HepG2 (cell line): Measurements from ENCODE around the gene PPP1R12C. TPM values are rescaled to one million over a fixed set of nuclear protein-coding genes. Genes with fewer than 3 reads are reported as not detected.

ENCODE experiments used
- DR1 ChIP-seq: sonication (generic); formaldehyde crosslinking; IDR thresholded peaks from 2 replicates; pipeline ENCODE4 v1.8.0; 2021; ENCODE audit warnings: mild to moderate bottlenecking, missing genetic modification reagents, inconsistent platforms
- IRF2 ChIP-seq: IDR thresholded peaks from 2 replicates; pipeline ENCODE4 v1.6.1; 2018; ENCODE audit warnings: missing genetic modification reagents, missing compliant biosample characterization
- NFE2L2 ChIP-seq: fragments of 150-350 bp; IDR thresholded peaks from 2 replicates; pipeline ENCODE4 v1.6.1; 2014; ENCODE audit warnings: low read length
- NR2F1 ChIP-seq, 2 experiments: fragments of 450-650 bp in 1 of 2; formaldehyde crosslinking in 1 of 2; IDR thresholded peaks; 2 replicates each; pipeline versions ENCODE4 v1.5.0 to v1.6.1; 2016 to 2020; ENCODE audit warnings: mild to moderate bottlenecking in 1 of 2, missing compliant biosample characterization in 1 of 2, missing genetic modification reagents in 1 of 2, moderate library complexity in 1 of 2
- RFXANK ChIP-seq: IDR thresholded peaks from 2 replicates; pipeline ENCODE4 v1.6.1; 2016
- SMAD1 ChIP-seq: sonication (generic); formaldehyde crosslinking; IDR thresholded peaks from 2 replicates; pipeline ENCODE4 v1.4.0; 2020; ENCODE audit warnings: missing genetic modification reagents, low read depth, mild to moderate bottlenecking, borderline replicate concordance
- SUZ12 ChIP-seq: fragments of 150-350 bp; IDR thresholded peaks from 2 replicates; pipeline ENCODE4 v1.6.1; 2014; ENCODE audit warnings: low read depth, low read length
- U2AF2 ChIP-seq: fragments of 200-400 bp; formaldehyde crosslinking; IDR thresholded peaks from 2 replicates; pipeline ENCODE4 v1.6.1; 2017; ENCODE audit warnings: low read depth, mild to moderate bottlenecking, low read length
- ZEB1 ChIP-seq: IDR thresholded peaks from 2 replicates; pipeline ENCODE4 v1.6.1; 2012; ENCODE audit warnings: mild to moderate bottlenecking, low read depth, inconsistent platforms; ENCODE audit not compliant: insufficient replicate concordance
- ZMAT3 ChIP-seq: sonication (generic); formaldehyde crosslinking; conservative IDR thresholded peaks from 2 replicates; pipeline ENCODE4 v1.7.0; 2021; ENCODE audit warnings: missing genetic modification reagents
- ZNF10 ChIP-seq: sonication (generic); formaldehyde crosslinking; IDR thresholded peaks from 2 replicates; pipeline ENCODE4 v1.4.0; 2020; ENCODE audit warnings: mild to moderate bottlenecking, low read depth, missing genetic modification reagents, borderline replicate concordance
- ZNF121 ChIP-seq: sonication (generic); formaldehyde crosslinking; IDR thresholded peaks from 2 replicates; pipeline ENCODE4 v1.5.0; 2020; ENCODE audit warnings: mild to moderate bottlenecking, missing genetic modification reagents
- ZNF235 ChIP-seq: sonication (generic); formaldehyde crosslinking; IDR thresholded peaks from 2 replicates; pipeline ENCODE4 v1.8.1; 2023; ENCODE audit warnings: mild to moderate bottlenecking, missing genetic modification reagents, borderline replicate concordance
- ZNF24 ChIP-seq: fragments of 450-650 bp; IDR thresholded peaks from 2 replicates; pipeline ENCODE4 v1.6.1; 2017; ENCODE audit warnings: antibody characterized with exemption, mild to moderate bottlenecking
- ZNF251 ChIP-seq: sonication (generic); formaldehyde crosslinking; IDR thresholded peaks from 2 replicates; pipeline ENCODE4 v1.9.0; 2021; ENCODE audit warnings: mild to moderate bottlenecking, missing genetic modification reagents
- ZNF253 ChIP-seq: sonication (generic); formaldehyde crosslinking; IDR thresholded peaks from 2 replicates; pipeline ENCODE4 v1.8.0; 2022; ENCODE audit warnings: mild to moderate bottlenecking, missing genetic modification reagents, borderline replicate concordance
- ZNF777 ChIP-seq: sonication (generic); formaldehyde crosslinking; IDR thresholded peaks from 2 replicates; pipeline ENCODE4 v1.4.0; 2020; ENCODE audit warnings: missing genetic modification reagents
- ZSCAN22 ChIP-seq: sonication (generic); formaldehyde crosslinking; IDR thresholded peaks from 2 replicates; pipeline ENCODE4 v1.4.0; 2020; ENCODE audit warnings: mild to moderate bottlenecking, missing genetic modification reagents
- polyA plus RNA-seq, 8 experiments: library from polyadenylated mRNA; depleted of rRNA in 3 of 8; stranded (reverse) in 7 of 8; unstranded in 1 of 8; fragments of >200 nt; fragmentation: Illumina TruSeq in 4 of 8; extraction: Trizol in 4 of 8; gene quantifications; 2 replicates each; pipeline versions ENCODE4 v1.2.1 to v1.2.3, GENCODE V29; 2011 to 2016; ENCODE audit warnings: low read depth in 4 of 8, missing spikeins in 1 of 8, mixed read lengths in 1 of 8; ENCODE audit not compliant: insufficient read depth in 1 of 8
- total RNA-seq, 5 experiments: library from RNA; depleted of rRNA; stranded (reverse); fragments of >200 nt; fragmentation: Illumina TruSeq; extraction: Trizol; gene quantifications; 2 replicates each; pipeline ENCODE4 v1.2.3, GENCODE V29; 2016; ENCODE audit warnings: low read depth in 1 of 5
- TF ChIP-seq, protein P1 (sequence below): sonication (generic); formaldehyde crosslinking; IDR thresholded peaks from 2 replicates; pipeline ENCODE4 v1.4.0; 2020; ENCODE audit warnings: mild to moderate bottlenecking, missing genetic modification reagents
- TF ChIP-seq, protein P2 (sequence below): sonication (generic); formaldehyde crosslinking; IDR thresholded peaks from 2 replicates; pipeline ENCODE4 v1.5.0; 2020; ENCODE audit warnings: mild to moderate bottlenecking, missing genetic modification reagents
- TF ChIP-seq, protein P3 (sequence below): sonication (generic); formaldehyde crosslinking; IDR thresholded peaks from 2 replicates; pipeline ENCODE4 v1.5.1; 2020; ENCODE audit warnings: missing genetic modification reagents, mild to moderate bottlenecking, borderline replicate concordance
- TF ChIP-seq, protein P4 (sequence below): sonication (generic); formaldehyde crosslinking; IDR thresholded peaks from 2 replicates; pipeline ENCODE4 v1.4.0; 2020; ENCODE audit warnings: missing genetic modification reagents

Gene PPP1R12C
- total and polyA plus RNA-seq, 2 of the 13 experiments (the other 11 are each of a cell fraction or from before 2014, with no cell fraction given): 29.7 to 30.3 TPM

GRCh38 chr19:55117663-55118391, 390 bp upstream of the PPP1R12C start (continued):
- TF ChIP-seq, protein P1, sequence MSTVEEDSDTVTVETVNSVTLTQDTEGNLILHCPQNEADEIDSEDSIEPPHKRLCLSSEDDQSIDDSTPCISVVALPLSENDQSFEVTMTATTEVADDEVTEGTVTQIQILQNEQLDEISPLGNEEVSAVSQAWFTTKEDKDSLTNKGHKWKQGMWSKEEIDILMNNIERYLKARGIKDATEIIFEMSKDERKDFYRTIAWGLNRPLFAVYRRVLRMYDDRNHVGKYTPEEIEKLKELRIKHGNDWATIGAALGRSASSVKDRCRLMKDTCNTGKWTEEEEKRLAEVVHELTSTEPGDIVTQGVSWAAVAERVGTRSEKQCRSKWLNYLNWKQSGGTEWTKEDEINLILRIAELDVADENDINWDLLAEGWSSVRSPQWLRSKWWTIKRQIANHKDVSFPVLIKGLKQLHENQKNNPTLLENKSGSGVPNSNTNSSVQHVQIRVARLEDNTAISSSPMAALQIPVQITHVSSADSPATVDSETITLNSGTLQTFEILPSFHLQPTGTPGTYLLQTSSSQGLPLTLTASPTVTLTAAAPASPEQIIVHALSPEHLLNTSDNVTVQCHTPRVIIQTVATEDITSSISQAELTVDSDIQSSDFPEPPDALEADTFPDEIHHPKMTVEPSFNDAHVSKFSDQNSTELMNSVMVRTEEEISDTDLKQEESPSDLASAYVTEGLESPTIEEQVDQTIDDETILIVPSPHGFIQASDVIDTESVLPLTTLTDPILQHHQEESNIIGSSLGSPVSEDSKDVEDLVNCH: no peak
- TF ChIP-seq ZNF251: no peak
- TF ChIP-seq NR2F1 (CRISPR knock-in tag; IDR thresholded peaks at IDR 0.05): no peak
- TF ChIP-seq RFXANK (CRISPR knock-in tag): peak; percentile 77; the same call in 1 of the 2 replicates
- TF ChIP-seq, protein P2, sequence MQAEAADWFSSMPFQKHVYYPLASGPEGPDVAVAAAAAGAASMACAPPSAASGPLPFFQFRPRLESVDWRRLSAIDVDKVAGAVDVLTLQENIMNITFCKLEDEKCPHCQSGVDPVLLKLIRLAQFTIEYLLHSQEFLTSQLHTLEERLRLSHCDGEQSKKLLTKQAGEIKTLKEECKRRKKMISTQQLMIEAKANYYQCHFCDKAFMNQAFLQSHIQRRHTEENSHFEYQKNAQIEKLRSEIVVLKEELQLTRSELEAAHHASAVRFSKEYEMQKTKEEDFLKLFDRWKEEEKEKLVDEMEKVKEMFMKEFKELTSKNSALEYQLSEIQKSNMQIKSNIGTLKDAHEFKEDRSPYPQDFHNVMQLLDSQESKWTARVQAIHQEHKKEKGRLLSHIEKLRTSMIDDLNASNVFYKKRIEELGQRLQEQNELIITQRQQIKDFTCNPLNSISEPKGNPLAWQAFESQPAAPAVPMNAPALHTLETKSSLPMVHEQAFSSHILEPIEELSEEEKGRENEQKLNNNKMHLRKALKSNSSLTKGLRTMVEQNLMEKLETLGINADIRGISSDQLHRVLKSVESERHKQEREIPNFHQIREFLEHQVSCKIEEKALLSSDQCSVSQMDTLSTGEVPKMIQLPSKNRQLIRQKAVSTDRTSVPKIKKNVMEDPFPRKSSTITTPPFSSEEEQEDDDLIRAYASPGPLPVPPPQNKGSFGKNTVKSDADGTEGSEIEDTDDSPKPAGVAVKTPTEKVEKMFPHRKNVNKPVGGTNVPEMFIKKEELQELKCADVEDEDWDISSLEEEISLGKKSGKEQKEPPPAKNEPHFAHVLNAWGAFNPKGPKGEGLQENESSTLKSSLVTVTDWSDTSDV (CRISPR knock-in tag): no peak
- no peak for TF ChIP-seq ZNF10 (CRISPR knock-in tag)
- peak; percentile 87 for TF ChIP-seq SUZ12
- no peak for TF ChIP-seq SMAD1
- no peak; the same call in 1 of the 2 replicates for TF ChIP-seq ZNF777 (CRISPR knock-in tag)
- TF ChIP-seq DR1 (CRISPR knock-in tag): 0 out of 2 replicates have a peak, but pooled peaks have one; percentile 11
- TF ChIP-seq NFE2L2: no peak
- peak; percentile 95 for TF ChIP-seq IRF2
- TF ChIP-seq ZMAT3 (CRISPR knock-in tag): no peak
- TF ChIP-seq ZEB1: no peak
- no peak for TF ChIP-seq ZNF24
- no peak for TF ChIP-seq ZNF121 (CRISPR knock-in tag)
- TF ChIP-seq, protein P3, sequence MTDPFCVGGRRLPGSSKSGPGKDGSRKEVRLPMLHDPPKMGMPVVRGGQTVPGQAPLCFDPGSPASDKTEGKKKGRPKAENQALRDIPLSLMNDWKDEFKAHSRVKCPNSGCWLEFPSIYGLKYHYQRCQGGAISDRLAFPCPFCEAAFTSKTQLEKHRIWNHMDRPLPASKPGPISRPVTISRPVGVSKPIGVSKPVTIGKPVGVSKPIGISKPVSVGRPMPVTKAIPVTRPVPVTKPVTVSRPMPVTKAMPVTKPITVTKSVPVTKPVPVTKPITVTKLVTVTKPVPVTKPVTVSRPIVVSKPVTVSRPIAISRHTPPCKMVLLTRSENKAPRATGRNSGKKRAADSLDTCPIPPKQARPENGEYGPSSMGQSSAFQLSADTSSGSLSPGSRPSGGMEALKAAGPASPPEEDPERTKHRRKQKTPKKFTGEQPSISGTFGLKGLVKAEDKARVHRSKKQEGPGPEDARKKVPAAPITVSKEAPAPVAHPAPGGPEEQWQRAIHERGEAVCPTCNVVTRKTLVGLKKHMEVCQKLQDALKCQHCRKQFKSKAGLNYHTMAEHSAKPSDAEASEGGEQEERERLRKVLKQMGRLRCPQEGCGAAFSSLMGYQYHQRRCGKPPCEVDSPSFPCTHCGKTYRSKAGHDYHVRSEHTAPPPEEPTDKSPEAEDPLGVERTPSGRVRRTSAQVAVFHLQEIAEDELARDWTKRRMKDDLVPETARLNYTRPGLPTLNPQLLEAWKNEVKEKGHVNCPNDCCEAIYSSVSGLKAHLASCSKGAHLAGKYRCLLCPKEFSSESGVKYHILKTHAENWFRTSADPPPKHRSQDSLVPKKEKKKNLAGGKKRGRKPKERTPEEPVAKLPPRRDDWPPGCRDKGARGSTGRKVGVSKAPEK: no peak
- TF ChIP-seq ZSCAN22 (CRISPR knock-in tag): no peak
- TF ChIP-seq U2AF2: no peak
- TF ChIP-seq ZNF253 (CRISPR knock-in tag): no peak
- TF ChIP-seq ZNF235 (CRISPR knock-in tag): no peak
- TF ChIP-seq, protein P4, sequence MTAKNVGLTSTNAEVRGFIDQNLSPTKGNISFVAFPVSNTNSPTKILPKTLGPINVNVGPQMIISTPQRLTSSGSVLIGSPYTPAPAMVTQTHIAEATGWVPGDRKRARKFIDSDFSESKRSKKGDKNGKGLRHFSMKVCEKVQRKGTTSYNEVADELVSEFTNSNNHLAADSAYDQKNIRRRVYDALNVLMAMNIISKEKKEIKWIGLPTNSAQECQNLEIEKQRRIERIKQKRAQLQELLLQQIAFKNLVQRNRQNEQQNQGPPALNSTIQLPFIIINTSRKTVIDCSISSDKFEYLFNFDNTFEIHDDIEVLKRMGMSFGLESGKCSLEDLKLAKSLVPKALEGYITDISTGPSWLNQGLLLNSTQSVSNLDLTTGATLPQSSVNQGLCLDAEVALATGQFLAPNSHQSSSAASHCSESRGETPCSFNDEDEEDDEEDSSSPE (CRISPR knock-in tag): peak; percentile 62; the same call in 1 of the 2 replicates
